IMR-90 (cell line): Measurements from ENCODE around the gene ZNF493. TPM values are rescaled to one million over a fixed set of nuclear protein-coding genes. Genes with fewer than 3 reads are reported as not detected.

Experiments used
- ATAC-seq: fragments of 200-7000 bp; cut with Tn5 transposase; 2 replicates; pipeline ENCODE4 v1.9.1; 2020; ENCODE audit warnings: low read depth, mild to moderate bottlenecking, moderate library complexity
- BruUV-seq: library from RNA; stranded (reverse); fragments of 400-500 nt; replicated peaks from 2 replicates; lab custom pipeline; 2021; lab: Mats Ljungman, UMichigan
- CTCF ChIA-PET: fragments of 300-600 bp; formaldehyde crosslinking; extraction: SDS; loops from one replicate; lab custom pipeline; 2021; ENCODE audit warnings: antibody characterized with exemption; lab: Yijun Ruan, JAX
- POLR2A ChIA-PET: fragments of 300-600 bp; sonication (Branson Sonifier 250); formaldehyde crosslinking; loops from one replicate; lab custom pipeline; 2022; ENCODE audit warnings: antibody characterized with exemption; ENCODE audit not compliant: unreplicated experiment; lab: Charles Lee
- DNase-seq: peaks from one replicate; pipeline ENCODE4 v3.0.0; 2013
- H2AFZ ChIP-seq: replicated peaks from 2 replicates; pipeline ENCODE3; 2013; ENCODE audit warnings: low read length, mild to moderate bottlenecking; ENCODE audit not compliant: poor library complexity
- H2AK5ac ChIP-seq: 2 replicates; pipeline ENCODE4 v1.6.1; 2013; ENCODE audit warnings: low read depth, low read length, inconsistent platforms
- H2AK9ac ChIP-seq: replicated peaks from 2 replicates; pipeline ENCODE3; 2013; ENCODE audit warnings: mild to moderate bottlenecking, low read depth, low read length, moderate library complexity; ENCODE audit not compliant: poor library complexity
- H2BK120ac ChIP-seq: 2 replicates; pipeline ENCODE4 v1.6.1; 2013; ENCODE audit warnings: low read depth, low read length, inconsistent platforms
- H2BK15ac ChIP-seq: 3 replicates; pipeline ENCODE4 v1.6.1; 2013; ENCODE audit warnings: low read depth, low read length, inconsistent platforms
- H2BK20ac ChIP-seq: 2 replicates; pipeline ENCODE4 v1.6.1; 2013; ENCODE audit warnings: low read depth, mild to moderate bottlenecking, inconsistent platforms, low read length, moderate library complexity
- H2BK5ac ChIP-seq: 2 replicates; pipeline ENCODE4 v1.6.1; 2013; ENCODE audit warnings: mild to moderate bottlenecking, low read depth, low read length, inconsistent platforms; ENCODE audit not compliant: poor library complexity, severe bottlenecking
- H3K14ac ChIP-seq: replicated peaks from 2 replicates; pipeline ENCODE4 v1.6.1; 2013; ENCODE audit warnings: low read depth, low read length, inconsistent platforms
- H3K18ac ChIP-seq: 2 replicates; pipeline ENCODE4 v1.6.1; 2013; ENCODE audit warnings: low read depth, low read length, control low read depth
- H3K23ac ChIP-seq: 2 replicates; pipeline ENCODE4 v1.6.1; 2013; ENCODE audit warnings: low read depth, low read length, inconsistent platforms
- H3K27ac ChIP-seq: 2 replicates; pipeline ENCODE4 v1.5.1; 2013; ENCODE audit warnings: mild to moderate bottlenecking, control low read depth, low read length; ENCODE audit not compliant: insufficient read depth
- H3K27me3 ChIP-seq: 2 replicates; pipeline ENCODE4 v1.6.1; 2013; ENCODE audit warnings: low read length; ENCODE audit not compliant: control insufficient read depth, insufficient read depth
- H3K36me3 ChIP-seq: 2 replicates; pipeline ENCODE4 v1.6.1; 2013; ENCODE audit warnings: low read length, mixed read lengths; ENCODE audit not compliant: control insufficient read depth, insufficient read depth
- H3K4ac ChIP-seq: 2 replicates; pipeline ENCODE4 v1.6.1; 2013; ENCODE audit warnings: low read depth, low read length, inconsistent platforms
- H3K4me1 ChIP-seq: 2 replicates; pipeline ENCODE4 v1.6.1; 2013; ENCODE audit warnings: low read length, mixed read lengths; ENCODE audit not compliant: control insufficient read depth, insufficient read depth
- H3K4me2 ChIP-seq: 2 replicates; pipeline ENCODE4 v1.6.1; 2013; ENCODE audit warnings: low read depth, mild to moderate bottlenecking, control low read depth, low read length, moderate library complexity
- H3K4me3 ChIP-seq: 2 replicates; pipeline ENCODE4 v1.5.1; 2013; ENCODE audit warnings: low read depth, mild to moderate bottlenecking, control low read depth, low read length, moderate library complexity; ENCODE audit not compliant: insufficient read depth
- H3K56ac ChIP-seq: 2 replicates; pipeline ENCODE4 v1.6.1; 2013; ENCODE audit warnings: low read length, inconsistent platforms; ENCODE audit not compliant: insufficient read depth; ENCODE audit errors: extremely low read depth
- H3K79me1 ChIP-seq, 2 experiments: 2 replicates each; pipeline ENCODE4 v1.6.1; 2013; ENCODE audit warnings: low read length in 2 of 2, inconsistent platforms in 1 of 2, low read depth in 1 of 2
- H3K9ac ChIP-seq: 2 replicates; pipeline ENCODE4 v1.6.1; 2013; ENCODE audit warnings: low read depth, low read length, control low read depth
- H3K9me1 ChIP-seq: 2 replicates; pipeline ENCODE4 v1.6.1; 2013; ENCODE audit warnings: low read length, inconsistent platforms; ENCODE audit not compliant: insufficient read depth
- H3K9me3 ChIP-seq: 2 replicates; pipeline ENCODE4 v1.6.1; 2013; ENCODE audit warnings: low read length; ENCODE audit not compliant: control insufficient read depth, insufficient read depth
- H4K20me1 ChIP-seq: 2 replicates; pipeline ENCODE4 v1.6.1; 2013; ENCODE audit warnings: low read length, inconsistent platforms; ENCODE audit not compliant: insufficient read depth
- H4K5ac ChIP-seq: 2 replicates; pipeline ENCODE4 v1.6.1; 2013; ENCODE audit warnings: mild to moderate bottlenecking, low read depth, low read length, control low read depth
- H4K8ac ChIP-seq, 2 experiments: 2 replicates each; pipeline ENCODE4 v1.6.1; 2013; ENCODE audit warnings: low read depth in 2 of 2, low read length in 2 of 2, control low read depth in 1 of 2, inconsistent platforms in 1 of 2
- H4K91ac ChIP-seq: 2 replicates; pipeline ENCODE4 v1.6.1; 2013; ENCODE audit warnings: low read depth, low read length, inconsistent platforms; ENCODE audit not compliant: insufficient read depth
- CHD1 ChIP-seq: IDR thresholded peaks from 2 replicates; pipeline ENCODE4 v1.6.1; 2012; ENCODE audit warnings: low read depth, low read length, improper control_type of control experiment
- dilution Hi-C: fragments of 300-500 bp; cut with HindIII; formaldehyde crosslinking; loops from one replicate; pipeline ENCODE4 v1.14.3; 2018; ENCODE audit warnings: low sequenced_read_pairs; ENCODE audit not compliant: unreplicated experiment
- in situ Hi-C: fragments of 300-500 bp; cut with MboI; formaldehyde crosslinking; loops from 3 replicates; pipeline ENCODE4 v1.14.3; 2019; ENCODE audit warnings: low sequenced_read_pairs, inconsistent platforms, mixed read lengths
- intact Hi-C: fragments of 100-400 bp; cut with micrococcal nuclease; formaldehyde crosslinking; loops from 2 replicates; pipeline ENCODE4 v1.10.0; 2022
- polyA plus RNA-seq, 3 experiments: library from polyadenylated mRNA; depleted of rRNA; stranded (reverse); fragments of >200 nt; gene quantifications; 2 replicates each; pipeline ENCODE4 v1.2.3, GENCODE V29; 2012; ENCODE audit warnings: low replicate concordance in 1 of 3
- total RNA-seq: library from RNA; depleted of rRNA; stranded (reverse); fragments of >200 nt; gene quantifications from 2 replicates; pipeline ENCODE4 v1.2.3, GENCODE V29; 2012

ZNF493 gene
- total and polyA plus RNA-seq, 2 of the 4 experiments (the other 2 are of a cell fraction): 2.1 to 3.4 TPM

- H2BK20ac ChIP-seq: no peak overlapping the region
- no TSS peak for BruUV-seq
- no peak overlapping the region for H3K27ac ChIP-seq
- H3K4ac ChIP-seq: no peak overlapping the region
- H3K23ac ChIP-seq: no peak overlapping the region
- H3K9me1 ChIP-seq: no peaks in the 10 kb centered on the region
- no peaks in the 10 kb centered on the region for H3K79me1 ChIP-seq
- H3K4me2 ChIP-seq: no peak overlapping the region
- H3K18ac ChIP-seq: no peak overlapping the region
- H2BK5ac ChIP-seq: no peak overlapping the region
- dilution Hi-C loops (no loop called here), in situ Hi-C loops (no loop called here), intact Hi-C loops (no loop called here)
- no peak overlapping the region for H3K14ac ChIP-seq
- H3K4me3 ChIP-seq: no peak overlapping the region
- peaks cover 5% of the 10 kb centered on the region; the same call in 1 of the 2 replicates for H3K36me3 ChIP-seq
- no peak overlapping the region for H2AK9ac ChIP-seq
- H3K9me3 ChIP-seq: peaks cover 44% of the 10 kb centered on the region
- no peak overlapping the region for H4K91ac ChIP-seq
- H3K4me1 ChIP-seq: no peaks in the 10 kb centered on the region
- CTCF ChIA-PET: no interaction called here
- no peak overlapping the region for H2AK5ac ChIP-seq
- no peak overlapping the region for H3K9ac ChIP-seq
- DNase-seq: no peak
- H4K20me1 ChIP-seq: no peaks in the 10 kb centered on the region
- POLR2A ChIA-PET: no interaction called here
- H4K5ac ChIP-seq: no peak overlapping the region
- H3K56ac ChIP-seq: no peak overlapping the region
- H3K27me3 ChIP-seq: no peaks in the 10 kb centered on the region
- no peak overlapping the region for H2AFZ ChIP-seq
- no peak for TF ChIP-seq CHD1
- H2BK120ac ChIP-seq: no peak overlapping the region
- no peak overlapping the region for H4K8ac ChIP-seq
- ATAC-seq: no peak
- H2BK15ac ChIP-seq: no peak overlapping the region
Observed at GRCh38 chr19:21422244-21422643, 25.3 kb downstream of the ZNF493 start.
